ENCODE data around the gene SLCO1A2.

- no peak for TF ChIP-seq CTCF (IDR thresholded peaks at IDR 0.05; ENCODE audit: low read depth, low read length)
- no peak for TF ChIP-seq EZH2phosphoT487 (IDR thresholded peaks at IDR 0.05; ENCODE audit: low read depth)
Measured at GRCh38 chr12:21340403-21340802, 5.7 kb upstream of the SLCO1A2 start.
